NAMALWA (cell line): ENCODE measurements around the gene PLA2G2F.
"Not testable (repeated sequence)": the region's sequence is repeated elsewhere in the genome, so short reads cannot be mapped to it uniquely, and the experiment has no call there.

Source experiments
- DNase-seq: peaks from one replicate; pipeline ENCODE4 v3.0.0-alpha.2; 2015; ENCODE audit warnings: low spot score

The PLA2G2F gene

DNA sequence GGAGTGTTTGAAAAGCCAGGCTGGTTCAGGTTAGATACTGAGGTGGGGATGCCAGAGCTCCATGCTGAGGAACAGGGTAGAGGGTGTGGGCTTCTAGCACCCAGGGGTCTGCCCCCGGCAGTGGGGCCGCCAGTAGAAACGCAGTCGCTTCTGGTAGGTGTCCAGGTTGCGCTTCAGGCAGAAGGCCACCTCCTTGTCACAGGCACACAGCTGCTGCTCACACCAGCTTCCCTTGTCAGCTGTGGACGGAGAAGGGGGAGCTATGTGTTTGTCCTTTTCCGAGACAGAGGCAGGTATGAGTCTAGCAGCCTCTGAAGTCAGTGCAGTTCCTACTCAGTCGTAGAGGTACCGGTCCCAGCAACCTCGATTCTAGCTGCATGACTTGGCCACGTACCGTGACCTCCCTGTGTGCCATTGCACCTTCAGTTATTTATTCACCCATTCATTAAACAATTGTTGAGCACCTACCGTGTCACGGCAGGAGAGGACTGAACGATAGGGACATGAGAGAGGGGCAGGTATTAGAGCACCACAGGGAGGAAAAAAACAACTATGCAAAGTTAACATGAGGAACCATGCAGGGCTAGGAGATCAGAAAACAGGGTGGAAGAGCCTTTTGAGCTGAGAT lies 25.0 kb upstream of the PLA2G2F start:
- no peak for DNase-seq

DNA sequence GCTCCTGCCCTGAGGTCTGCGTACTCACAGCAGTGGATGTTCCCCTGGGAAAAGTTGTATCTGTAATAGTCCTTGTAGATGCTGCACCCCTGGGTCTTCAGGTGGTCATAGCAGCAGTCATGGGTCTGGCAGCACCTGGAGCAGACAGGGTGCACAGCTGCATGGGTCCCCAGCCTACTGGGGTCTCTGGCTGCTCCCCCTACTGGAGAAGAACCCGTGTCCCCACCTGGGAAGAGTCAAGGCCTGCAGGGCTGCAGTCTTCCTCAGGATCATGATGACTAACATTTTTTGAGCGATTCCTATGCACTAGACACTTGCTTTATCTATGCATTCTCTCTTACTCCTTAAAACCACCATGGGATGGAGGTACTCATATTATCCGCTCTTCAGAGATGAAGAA lies 23.6 kb upstream of the PLA2G2F start:
- DNase-seq = peak; percentile 11

DNA sequence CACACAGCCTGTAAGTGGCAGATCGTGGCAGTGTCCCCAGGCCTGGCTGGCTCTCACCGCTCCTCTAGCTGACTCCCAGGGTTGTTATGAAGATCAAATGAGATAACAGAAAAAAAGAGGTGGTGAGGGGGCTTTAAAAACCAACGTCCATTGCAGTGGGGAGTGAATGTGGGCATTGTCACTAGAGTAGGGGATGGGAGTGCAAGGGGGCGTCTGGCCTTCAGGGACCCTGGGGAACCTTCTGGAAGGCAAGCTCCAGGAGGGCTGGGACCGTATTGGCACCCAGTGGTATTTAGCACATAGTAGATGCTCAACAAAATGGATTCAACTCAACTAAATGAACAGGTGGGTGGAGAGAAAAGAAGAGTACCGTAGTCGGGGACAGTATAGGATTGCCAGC lies 23.2 kb upstream of the PLA2G2F start:
- no peak for DNase-seq

DNA sequence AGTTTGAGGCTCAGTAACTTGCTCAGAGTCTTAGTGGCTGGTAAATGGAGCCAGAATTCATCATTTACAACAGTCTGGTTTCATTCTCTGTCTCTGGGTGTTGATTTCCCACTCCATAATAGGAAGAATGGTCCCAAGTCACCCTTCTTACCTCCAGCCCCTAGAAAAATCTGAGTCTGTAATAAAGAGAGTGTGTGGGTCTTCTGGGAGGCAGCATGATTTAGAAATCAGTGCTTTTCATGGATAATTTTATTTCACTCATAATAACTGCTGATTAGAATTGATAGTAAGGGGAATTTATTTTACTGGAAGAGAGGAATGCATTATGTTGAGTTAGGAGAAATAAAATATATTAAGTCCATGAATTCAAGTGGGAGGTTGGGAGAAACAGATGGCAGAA lies 21.9 kb upstream of the PLA2G2F start:
- DNase-seq = no peak

DNA sequence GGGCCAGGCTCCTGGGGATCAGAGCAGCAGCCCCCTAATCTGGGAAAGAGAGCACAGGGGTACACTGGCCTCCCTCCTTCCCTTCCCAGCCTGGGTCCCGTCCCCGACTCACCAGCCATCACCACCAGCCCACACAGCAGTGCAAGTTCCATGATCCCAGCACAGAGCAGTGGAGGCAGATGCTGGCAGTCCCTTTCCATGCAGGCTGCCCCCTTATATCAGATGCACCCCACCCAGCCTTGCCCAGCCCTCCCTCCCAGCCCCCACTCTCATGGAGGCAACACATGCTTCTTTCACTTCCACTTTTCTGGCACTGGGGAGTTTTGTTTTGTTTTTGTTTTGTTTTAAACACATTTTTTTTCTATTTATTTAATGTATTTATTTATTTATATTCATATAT lies 19.8 kb upstream of the PLA2G2F start, which contains the start of gene PLA2G2D:
TSS of gene PLA2G2D (minus strand) at position 190 of the 400 bp plus-strand sequence. CDS start at position 152, 38 bp downstream.
- DNase-seq = peak; percentile 37

DNA sequence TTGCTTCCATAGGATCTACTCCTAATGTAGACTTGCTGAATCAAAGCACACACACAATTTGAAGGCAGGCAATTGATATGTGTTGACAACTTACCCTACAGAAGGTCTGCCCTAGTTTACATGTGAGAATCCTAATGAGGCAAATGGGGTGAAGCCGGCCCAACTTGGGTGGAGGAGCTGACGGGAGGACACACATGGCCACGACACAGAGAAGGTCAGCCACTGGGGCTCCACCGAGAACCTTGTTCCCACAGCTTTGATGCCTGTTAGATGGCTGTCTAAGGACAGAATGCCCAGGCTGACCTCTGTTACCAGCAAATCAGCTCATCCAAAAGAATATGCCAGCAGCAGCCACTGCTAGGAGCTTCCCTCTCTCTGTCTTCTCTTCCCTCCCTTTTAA lies 18.3 kb upstream of the PLA2G2F start:
- DNase-seq = no peak

DNA sequence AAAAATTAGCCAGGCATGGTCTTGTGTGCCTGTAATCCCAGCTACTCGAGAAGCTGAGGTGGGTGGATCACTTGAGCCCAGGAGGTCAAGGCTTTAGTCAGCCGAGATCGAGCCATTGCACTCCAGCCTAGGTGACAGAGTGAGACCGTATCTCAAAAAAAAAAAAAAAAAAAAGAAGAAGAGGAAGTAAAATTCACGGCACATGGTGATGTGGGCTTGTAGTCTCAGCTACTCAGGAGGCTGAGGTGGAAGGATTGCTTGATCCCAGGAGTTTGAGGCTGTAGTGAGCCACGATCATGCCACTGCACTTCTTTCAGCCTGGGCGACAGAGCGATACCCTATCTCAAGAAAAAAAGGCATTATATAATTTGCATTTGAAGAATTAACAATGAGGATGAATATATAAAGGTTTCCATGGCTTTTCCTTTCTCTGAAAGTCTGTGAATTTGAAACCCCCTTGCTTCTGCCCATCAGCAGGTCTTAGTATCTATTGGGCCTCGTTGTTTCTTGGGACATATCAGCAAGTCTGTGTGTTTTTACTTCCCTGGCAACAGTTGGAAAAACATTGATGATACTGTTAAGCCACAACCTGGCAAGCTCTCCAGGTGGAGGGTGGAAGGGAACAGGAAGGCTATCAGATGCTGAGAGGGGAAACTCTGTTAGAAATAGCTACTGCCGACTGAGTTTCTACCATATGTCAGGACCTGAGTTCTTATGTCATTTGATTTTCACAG lies 15.2 kb upstream of the PLA2G2F start:
- no peak for DNase-seq

DNA sequence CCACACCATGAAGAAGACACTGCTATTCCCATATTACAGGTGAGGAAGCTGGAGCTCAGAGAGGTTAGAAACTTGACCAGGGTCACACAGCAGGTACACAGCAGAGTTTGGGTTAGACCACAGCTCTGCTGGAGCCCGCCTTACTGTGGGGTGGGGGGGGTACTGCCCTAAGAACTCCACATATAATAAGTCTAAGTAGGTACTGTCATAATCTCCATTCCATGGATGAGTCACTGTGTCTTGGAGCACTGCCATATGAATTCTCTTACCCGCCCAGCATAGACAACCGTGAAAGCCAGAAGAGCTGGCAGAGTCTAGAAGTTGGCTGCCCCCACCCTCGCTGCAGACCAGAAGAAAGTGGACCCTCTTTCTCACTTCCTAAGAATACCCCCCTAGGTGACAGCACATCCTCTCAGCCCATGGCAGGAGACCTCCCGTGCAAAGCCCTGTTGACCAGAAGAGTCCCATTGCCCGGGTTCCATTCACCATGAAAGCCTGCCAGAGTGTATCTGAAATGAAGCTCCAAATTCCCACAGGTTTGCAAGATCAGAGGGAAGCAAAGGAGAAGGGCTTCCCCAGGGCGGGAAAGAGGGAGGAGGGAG lies 14.6 kb upstream of the PLA2G2F start:
- no peak for DNase-seq

DNA sequence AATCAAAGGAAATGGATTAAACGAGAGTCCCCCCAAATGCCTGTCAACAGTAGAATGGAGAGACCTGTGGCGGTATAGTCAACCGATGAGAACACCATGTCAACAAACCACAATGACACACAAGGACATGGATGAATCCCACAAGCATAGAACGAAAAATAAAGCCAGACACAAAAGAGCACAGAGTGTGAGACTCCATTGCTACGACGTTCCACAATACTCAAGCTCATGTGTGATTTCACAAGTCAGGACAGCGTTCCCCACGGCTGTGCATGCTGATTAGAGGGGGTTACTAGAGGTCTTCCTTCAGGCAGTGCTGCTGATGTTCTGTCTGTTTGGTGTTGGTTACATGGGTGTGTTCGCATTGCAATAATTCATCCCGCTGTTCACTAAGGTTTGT lies 14.0 kb upstream of the PLA2G2F start:
- no peak for DNase-seq

DNA sequence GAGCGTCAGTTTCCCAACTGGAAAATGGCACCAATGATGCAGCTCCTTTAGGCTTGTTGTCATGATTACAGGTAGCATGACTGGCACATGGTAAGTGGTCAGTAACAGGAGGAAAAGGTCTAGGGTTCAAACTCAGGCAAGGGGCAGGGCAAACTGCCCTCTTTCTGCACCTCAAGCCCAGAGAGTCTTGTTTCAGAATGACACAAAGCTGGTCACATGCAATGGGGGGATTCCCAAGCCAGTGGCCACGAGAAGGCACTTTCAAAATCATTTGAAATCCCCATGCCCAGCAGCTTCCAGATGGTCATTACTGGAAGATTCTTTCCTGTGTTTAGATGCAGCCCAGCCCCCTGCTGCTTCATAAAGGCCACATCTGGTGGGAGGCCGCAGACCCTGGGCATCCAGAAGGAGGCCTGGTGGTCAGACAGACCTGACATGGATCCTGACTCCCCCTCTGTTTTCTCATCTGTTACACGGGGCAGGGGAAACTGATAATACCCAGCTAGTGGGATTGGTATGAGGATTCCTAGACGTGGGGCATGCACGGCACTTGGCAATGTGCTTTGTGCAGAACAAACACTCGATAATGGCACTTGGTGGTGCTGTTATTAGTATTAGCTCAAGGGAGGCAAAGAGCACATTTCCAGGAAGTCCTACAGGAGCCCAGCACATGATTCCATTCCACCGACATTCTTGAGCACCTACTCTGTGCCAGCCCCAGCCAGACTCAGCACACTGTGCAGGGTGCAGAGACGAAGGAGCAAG lies 12.9 kb upstream of the PLA2G2F start:
- no peak for DNase-seq

DNA sequence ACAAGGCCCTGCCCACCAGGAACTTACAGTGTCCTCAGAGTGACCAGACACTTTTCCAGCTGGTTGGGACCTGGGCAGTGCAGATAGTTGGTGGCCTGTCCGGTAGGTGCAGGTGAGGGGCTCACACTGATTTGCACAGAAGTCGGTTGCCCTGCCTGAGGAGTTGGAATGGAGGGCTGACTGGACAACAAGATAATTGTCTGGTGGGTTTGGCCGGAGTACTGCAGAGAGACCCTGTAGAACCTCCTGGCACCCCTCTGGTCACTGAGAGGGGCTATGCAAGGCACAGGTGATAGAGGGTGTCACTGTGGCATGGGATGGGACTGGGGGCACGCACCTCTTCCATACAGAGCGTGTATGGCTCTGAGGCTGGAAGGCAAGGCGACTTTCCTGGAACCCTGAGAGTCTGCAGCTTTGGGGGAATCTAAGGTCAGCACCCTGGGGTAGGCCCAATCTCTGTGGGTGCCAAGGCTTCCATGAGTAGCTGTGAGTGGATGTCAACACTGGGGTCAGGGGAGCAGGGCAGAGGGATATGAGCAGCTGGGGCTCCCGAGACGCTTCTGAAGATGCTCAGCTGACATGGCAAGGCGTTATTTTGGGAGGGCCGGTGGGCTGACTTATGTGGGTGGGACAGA lies 12.2 kb upstream of the PLA2G2F start:
- no peak for DNase-seq

DNA sequence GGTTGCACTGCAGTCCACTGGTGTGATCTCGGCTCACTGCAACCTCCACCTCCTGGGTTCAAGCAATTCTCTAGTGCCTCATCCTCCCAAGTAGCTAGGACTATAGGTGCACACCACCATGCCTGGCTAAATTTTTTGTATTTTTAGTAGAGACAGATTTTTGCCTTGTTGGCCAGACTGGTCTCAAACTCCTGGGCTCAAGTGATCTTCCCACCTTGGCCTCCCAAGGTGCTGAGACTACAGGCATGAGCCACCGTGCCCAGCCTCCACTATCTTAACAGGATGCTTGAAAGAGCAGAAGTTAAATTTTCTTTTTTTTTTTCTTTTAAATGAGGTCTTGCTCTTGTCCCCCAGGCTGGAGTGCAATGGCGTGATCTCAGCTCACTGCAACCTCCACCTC lies 8.6 kb upstream of the PLA2G2F start:
- DNase-seq = not testable (repeated sequence)

DNA sequence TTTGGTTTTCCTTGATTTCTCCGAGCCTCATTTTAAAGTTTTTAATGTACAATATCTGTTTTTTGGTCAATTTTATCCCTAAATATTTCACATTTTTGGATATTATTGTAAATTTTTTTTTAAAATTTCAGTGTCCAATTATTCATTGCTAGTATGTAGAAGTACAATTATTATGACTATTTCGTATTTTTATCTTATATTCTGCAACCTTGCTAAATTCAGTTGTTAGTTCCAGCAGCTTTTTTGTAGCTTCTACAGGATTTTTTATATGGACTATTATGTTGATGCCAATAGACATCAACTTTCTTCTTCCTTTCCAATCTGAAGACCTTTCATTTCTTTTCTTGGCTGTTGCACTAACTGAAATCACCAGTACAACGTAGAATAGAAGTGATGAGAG lies 4.1 kb upstream of the PLA2G2F start:
- DNase-seq = no peak

DNA sequence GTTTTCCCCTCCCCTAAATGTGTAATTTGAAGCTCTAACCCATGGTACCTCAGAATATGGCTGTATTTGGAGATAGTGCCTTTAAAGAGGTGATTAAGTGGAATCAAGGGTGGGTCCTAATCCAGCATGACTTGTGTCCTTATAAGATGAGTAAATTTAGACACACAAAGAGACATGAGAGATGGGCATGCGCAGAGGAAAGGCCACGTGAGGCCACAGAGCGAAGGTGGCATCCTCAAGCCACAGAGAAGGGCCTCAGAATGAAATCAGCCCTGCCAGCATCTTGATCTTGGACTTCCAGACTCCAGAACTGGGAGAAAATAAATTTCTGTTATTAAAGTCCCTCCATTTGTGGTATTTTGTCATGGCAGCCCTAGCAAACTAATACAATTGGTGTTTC lies 2.9 kb upstream of the PLA2G2F start:
- DNase-seq = no peak

DNA sequence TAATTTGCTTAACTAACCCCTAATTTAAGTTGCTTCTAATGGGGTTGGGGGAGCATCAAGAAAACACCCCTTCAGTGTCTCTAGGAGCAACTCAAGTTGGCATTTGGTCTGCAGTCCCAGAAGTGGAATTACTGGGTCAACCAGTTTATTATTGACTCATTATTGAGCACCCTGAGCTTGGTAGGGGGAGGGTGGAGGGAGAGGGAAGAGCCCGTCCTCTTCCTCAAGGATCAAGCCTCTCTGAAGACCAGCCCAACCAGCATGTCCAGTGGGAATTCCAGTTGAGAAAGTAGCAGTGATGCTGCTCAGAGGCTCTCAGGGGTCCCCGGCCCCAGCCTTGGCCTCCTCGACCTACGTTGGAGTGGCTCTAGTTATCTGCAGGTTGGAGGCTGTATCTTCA lies 2.1 kb upstream of the PLA2G2F start:
- no peak for DNase-seq

DNA sequence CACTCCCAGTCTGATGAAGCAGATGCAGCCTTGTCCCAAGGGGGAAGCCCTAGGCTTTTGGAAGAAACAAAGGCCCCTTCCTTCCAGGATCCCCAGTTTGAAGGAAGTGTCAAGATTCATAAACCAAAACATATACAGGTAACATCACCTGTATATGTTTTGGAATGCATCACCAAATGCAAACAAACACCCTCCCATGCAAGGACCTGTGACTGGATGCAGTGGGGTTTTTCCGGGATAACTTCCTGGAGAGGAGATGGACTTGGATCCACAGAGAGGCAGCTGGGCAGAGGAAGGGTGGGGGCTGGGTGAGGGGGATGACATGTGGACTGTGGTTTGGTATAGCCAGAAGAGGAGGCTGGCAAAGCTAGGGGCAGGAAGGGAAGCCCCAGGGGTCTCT lies 1.5 kb upstream of the PLA2G2F start:
- no peak for DNase-seq

DNA sequence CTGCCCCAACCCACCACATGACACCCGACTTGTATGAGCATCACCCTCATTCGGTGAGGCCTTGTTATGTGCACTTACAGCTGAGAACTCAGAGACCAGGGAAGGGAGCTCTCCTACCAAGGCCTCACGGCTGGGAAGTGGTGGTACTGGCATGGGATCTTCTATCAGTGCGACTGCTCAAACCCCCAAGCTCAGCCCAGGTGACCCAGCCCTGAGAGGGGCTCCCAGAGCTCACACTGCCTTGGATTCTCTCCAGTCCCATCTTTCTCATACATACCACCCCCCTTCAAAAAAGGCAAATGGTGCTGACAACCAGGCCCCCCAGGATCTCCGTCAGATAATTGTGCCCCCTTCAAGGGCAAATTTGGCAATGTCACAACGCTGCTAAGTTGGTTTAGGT lies 777 bp upstream of the PLA2G2F start:
- no peak for DNase-seq

DNA sequence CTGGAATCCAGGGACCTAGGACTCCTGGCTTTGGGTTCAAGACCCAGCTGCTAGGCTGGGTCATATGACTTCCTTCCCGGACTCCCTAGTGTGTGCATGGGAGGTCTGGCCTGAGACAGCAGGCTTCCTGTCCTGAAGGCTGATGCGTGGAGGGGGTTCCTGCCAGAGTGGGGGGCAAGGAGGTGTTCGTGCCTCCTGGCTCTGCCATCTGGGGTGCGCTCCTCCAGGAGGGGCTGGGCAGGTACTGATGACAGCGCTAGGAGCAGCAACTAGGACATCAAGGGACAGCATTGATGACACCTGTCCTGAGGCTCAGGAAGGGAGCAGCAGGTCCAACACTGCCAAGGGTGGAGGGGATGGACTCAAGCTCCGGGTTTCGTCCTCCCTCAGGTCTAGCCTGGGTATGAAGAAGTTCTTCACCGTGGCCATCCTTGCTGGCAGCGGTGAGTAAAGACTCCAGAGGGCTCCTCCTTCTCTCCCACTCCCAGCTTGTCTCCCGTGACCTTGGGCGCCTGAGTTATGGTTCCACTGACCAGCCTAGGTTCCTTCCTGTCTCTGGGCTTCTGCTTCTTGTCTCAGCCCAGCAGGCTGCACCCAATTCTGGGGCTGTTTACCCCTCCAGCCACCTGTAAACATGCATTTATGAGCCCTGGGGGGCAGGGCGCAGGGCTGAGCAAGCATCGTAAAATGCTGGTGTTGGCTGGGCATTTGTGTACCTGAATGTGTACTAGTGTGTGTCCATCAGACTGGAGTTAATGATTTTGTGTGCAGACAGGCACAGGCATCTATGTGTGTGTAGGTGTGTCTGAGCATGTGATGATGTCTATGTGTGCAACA lies 871 bp downstream of the PLA2G2F start:
- no peak for DNase-seq

DNA sequence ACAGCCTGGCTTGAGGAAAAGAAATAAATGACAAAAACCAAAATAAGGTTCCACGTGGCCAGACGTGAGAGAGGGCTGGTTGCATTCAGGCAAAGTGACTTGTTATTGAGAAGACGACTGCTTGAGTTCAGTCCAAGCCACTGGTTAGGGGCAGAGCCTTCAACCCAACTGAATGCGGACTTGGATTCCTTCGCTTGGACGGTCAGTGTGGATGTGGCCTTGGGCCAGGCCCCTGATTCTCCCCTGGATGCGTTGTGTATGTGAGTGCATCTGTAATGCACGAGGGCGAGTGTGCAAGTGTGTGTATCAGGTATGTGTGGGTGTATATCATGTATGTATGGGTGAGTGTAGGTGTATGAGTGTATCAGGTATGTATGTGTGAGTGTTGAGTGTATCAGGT lies 1.9 kb downstream of the PLA2G2F start:
- DNase-seq = no peak

DNA sequence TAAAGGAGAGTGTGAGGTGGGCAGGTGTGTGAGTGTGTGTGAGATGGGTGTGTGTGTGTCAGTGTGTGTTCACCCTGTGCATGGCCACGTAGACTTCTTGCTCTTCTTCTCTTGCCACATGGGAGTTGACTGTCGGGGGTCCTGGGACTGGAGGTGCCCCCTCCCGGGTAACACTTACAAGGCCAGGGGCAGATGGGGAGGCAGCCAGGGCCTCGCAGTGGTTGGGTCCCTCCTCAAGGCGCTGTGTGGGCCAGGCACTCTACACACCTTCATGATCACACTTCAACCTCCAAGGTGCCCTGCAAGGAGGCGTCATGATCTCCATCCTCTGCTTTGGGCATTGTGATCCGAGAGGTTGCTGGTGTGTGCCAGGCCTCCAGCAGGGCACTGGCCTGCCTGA lies 2.3 kb downstream of the PLA2G2F start:
- no peak for DNase-seq

DNA sequence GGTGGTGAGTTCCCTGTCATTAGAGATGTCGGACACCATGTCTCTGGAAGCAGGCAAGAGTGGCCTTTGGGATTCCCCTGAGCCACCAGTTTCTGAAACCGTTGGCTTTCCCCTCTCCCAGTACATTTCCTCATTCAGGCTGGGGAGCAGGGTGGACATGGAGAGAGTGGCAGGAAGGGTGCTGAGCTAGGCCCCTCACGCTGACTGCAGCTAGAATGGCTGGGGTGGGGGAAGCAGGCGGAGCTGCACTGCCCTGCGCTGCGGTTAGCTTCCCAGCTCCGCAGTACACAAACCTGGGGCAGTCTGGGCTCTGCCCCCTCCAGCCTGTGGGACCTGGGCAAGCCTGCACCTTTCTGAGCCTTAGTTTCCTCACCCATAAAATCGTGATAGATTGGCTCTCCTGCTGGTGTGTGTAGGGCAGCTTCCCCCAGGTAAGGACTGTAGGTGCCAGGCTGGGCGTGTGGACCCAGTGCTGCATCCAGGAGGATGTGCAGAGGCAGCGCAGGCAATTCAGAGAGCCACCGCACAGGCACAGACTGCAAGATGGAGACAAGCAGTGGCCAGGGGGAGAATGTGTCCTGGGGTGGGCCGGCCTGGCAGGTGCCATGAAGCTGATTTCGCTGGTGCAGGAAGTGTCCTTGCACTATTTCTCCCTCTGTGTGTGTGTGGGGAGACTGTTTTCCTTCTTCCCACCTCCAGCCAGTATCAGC lies 3.0 kb downstream of the PLA2G2F start:
- no peak for DNase-seq
